VCaP (cell line): ENCODE data around the gene B4GALNT4.
"Not testable (repeated sequence)": the region's sequence is repeated elsewhere in the genome, so short reads cannot be mapped to it uniquely, and the experiment has no call there.

Source experiments
- H3K27ac ChIP-seq: fragments of 450-650 bp; 2 replicates; pipeline ENCODE4 v1.5.1; 2017
- TF ChIP-seq, protein P1 (sequence below): fragments of 450-650 bp; conservative IDR thresholded peaks from 2 replicates; pipeline ENCODE4 v1.5.1; 2017; ENCODE audit warnings: mild to moderate bottlenecking, moderate library complexity

Gene B4GALNT4, protein sequence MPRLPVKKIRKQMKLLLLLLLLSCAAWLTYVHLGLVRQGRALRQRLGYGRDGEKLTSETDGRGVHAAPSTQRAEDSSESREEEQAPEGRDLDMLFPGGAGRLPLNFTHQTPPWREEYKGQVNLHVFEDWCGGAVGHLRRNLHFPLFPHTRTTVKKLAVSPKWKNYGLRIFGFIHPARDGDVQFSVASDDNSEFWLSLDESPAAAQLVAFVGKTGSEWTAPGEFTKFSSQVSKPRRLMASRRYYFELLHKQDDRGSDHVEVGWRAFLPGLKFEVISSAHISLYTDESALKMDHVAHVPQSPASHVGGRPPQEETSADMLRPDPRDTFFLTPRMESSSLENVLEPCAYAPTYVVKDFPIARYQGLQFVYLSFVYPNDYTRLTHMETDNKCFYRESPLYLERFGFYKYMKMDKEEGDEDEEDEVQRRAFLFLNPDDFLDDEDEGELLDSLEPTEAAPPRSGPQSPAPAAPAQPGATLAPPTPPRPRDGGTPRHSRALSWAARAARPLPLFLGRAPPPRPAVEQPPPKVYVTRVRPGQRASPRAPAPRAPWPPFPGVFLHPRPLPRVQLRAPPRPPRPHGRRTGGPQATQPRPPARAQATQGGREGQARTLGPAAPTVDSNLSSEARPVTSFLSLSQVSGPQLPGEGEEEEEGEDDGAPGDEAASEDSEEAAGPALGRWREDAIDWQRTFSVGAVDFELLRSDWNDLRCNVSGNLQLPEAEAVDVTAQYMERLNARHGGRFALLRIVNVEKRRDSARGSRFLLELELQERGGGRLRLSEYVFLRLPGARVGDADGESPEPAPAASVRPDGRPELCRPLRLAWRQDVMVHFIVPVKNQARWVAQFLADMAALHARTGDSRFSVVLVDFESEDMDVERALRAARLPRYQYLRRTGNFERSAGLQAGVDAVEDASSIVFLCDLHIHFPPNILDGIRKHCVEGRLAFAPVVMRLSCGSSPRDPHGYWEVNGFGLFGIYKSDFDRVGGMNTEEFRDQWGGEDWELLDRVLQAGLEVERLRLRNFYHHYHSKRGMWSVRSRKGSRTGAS

DNA sequence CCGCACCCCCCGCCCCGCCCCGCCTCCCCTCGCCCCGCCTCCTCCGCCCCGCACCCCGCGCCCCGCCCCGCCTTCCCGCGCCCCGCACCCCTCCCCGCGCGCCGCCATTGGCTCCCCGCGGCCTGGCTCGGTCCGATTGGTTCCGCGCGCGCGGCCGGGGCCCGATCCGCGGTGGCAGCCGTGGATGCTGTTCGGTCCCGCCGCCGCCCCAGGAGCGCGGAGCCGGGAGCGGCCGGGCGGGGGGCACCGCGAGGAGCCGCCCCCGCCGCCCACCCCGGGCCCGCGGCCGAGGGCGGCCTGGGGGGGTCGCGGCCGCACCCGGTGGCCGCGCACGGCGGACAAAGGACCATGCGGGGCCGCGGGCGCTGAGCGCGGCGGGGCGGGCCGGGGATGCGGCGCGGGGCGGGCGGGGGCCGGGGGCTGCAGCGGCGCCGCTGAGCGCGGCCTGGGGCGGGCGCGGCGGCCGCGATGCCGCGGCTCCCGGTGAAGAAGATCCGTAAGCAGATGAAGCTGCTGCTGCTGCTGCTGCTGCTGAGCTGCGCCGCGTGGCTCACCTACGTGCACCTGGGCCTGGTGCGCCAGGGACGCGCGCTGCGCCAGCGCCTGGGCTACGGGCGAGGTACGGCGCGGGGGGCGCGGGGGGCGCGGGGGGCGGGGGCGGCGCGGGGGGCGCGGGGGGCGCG, at the start of gene B4GALNT4:
Gene B4GALNT4, plus strand, starts transcription at position 164 of the 683 bp plus-strand sequence. Its CDS starts 305 bp downstream, at position 469.
- H3K27ac ChIP-seq: peak within 1 kb of the TSS; percentile 60; the same call in 1 of the 2 replicates
- TF ChIP-seq, protein P1, sequence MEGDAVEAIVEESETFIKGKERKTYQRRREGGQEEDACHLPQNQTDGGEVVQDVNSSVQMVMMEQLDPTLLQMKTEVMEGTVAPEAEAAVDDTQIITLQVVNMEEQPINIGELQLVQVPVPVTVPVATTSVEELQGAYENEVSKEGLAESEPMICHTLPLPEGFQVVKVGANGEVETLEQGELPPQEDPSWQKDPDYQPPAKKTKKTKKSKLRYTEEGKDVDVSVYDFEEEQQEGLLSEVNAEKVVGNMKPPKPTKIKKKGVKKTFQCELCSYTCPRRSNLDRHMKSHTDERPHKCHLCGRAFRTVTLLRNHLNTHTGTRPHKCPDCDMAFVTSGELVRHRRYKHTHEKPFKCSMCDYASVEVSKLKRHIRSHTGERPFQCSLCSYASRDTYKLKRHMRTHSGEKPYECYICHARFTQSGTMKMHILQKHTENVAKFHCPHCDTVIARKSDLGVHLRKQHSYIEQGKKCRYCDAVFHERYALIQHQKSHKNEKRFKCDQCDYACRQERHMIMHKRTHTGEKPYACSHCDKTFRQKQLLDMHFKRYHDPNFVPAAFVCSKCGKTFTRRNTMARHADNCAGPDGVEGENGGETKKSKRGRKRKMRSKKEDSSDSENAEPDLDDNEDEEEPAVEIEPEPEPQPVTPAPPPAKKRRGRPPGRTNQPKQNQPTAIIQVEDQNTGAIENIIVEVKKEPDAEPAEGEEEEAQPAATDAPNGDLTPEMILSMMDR: no peak

DNA sequence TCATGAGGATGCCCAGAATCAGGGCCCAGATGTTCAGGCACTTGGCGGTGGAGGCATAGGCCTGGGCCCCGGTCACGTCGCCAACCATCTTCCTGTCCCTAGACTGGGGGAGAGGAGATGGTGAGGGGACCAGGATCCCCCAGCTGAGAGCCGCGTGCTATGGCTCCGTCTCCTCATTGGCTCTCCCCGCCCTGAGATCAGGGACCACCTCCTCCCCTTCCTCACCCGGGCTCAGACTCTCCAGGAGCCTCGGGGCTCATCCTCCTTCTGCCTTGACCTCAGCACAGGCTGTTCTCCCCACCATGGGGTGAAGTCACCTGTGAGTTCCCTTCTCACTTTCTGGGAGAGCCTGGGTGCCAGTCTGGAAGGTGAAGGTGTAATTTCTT, 49.4 kb upstream of the B4GALNT4 start:
- H3K27ac ChIP-seq: not testable (repeated sequence)

DNA sequence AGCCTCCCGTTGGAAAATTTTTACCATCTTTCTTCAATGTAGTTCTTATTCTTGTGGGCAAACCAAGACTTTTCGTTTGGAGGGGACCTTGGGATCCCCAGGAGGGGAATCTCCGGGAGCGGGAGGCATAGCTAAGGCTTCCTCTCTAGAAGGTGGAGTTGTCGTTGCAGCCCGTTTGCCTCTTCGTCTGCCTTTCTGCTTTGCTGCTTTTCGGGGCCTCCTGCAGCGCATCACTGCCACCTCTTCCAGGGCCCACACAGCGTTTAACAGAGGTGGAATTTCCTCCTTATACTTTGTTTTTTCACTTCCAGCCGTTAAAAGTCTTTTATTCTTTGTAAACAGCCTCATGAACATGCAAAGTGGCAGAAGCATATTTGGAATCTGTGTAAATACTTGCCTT, 45.1 kb upstream of the B4GALNT4 start:
- TF ChIP-seq, protein P1: no peak
- no peak overlapping the region for H3K27ac ChIP-seq

DNA sequence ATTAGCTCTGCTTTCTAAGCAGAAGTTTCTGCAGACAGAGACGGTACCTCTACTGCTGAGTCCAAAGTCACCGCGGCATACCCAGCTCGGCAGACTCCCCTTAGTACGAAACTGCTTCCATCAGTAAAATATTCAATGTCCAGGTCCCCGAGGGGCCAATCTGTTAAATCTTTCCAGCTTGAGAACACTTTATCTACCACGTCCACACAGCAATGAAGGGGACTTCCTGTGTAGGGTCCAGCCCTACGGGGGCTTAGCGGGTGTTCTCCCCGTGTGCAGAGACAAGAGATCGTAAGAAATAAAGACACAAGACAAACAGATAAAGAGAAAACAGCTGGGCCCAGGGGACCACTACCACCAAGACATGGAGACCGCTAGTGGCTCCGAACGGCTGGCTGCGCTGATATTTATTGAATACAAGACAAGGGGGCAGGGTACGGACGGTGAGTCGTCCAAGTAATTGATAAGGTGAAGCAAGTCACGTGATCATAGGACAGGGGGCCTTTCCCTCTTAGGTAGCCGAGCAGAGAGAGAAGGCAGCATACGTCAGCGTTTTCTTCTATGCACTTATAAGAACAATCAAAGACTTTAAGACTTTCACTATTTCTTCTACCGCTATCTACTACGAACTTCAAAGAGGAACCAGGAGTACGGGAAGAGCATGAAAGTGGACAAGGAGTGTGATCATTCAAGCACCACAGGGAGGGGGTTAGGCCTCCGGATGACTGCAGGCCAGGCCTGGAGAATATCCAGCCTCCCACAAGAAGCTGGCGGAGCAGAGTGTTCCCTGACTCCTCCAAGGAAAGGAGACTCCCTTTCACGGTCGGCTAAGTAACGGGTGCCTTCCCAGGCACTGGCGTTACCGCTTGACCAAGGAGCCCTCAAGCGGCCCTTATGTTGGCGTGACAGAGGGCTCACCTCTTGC, 44.4 kb upstream of the B4GALNT4 start:
- H3K27ac ChIP-seq: not testable (repeated sequence)

DNA sequence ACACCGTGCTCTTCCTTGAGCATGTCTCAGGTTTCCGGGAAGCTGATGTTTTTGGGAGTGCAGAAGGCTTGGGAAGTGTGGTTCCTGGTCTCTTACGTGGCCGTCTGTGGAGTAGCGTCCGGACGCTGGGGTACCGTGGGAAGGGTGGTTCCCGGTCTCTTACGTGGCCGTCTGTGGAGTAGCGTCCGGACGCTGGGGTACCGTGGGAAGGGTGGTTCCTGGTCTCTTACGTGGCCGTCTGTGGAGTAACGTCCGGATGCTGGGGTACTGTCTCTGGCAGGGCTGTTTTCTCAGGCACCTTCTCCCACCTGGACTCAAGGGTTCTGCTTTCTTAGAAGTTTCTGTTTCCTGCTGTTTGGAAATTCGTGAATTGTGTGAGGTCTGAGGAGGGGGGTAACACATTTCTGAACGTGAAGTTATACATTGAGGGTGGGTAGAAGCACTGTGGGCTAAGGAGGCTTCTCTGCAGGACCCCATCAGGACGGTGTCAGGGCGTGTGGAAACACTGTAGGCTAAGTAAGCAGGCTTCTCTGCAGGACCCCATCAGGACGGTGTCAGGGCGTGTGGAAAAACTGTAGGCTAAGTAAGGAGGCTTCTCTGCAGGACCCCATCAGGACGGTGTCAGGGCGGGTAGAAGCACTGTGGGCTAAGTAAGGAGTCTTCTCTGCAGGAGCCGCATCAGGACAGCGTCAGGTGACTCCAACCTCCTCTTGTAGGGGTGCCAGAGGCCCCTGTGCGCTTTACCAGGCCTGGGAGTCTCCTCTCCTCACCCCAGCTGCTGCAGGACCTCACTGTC, 43.3 kb upstream of the B4GALNT4 start:
- no peak overlapping the region for H3K27ac ChIP-seq
- TF ChIP-seq, protein P1: no peak

DNA sequence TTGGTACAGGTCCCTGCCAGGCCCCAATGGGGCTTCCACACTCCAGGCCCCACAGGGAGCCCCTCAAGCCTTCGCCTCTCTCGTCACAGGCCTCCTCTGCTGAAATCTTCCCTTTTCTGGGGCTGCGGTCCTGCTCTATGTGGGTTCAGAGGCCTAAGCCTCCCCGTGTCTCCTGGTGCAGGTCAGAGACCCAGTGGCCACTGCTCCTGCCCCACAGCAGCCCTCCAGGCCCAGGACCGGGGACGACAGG, 42.8 kb upstream of the B4GALNT4 start:
- TF ChIP-seq, protein P1: no peak

DNA sequence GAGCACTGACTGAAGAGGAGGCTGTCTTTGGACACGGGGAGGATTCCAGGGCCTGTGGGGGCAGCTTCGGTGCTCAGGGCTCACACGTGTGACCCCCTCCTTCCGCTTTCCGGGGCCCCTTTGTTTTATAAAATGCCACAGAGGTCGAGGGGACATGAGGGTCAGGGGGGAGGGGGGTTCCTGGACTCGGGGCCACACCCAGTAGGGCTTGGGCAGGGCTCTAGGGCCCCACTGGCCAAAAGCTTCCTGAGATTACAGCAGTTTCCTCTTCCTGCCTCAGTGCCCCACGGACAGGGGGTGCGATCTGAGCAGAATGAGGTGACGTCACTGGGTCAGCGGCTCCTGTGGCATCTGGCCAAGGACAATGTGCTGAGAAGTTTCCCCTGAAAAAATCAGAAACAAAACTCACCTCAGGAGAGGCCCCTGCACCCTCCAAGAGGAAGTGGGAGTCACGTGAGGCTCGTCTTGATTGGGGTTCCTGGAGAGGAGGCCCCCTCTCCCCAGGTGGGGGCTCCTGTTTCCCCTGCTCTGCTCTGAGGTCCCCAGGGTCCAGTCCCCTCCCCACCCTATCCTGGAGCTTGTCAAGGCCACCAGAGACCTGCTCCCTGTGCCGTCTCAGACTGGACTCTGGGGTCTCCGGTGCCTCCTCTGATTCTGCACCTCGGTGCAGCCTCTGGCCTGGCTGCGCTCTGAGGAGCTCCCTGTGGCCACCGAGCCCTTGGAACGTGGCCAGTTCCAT, 42.3 kb upstream of the B4GALNT4 start:
- no peak overlapping the region for H3K27ac ChIP-seq
- TF ChIP-seq, protein P1: no peak

More for the DNA sequence above, 42.8 kb upstream of the B4GALNT4 start:
- no peak overlapping the region for H3K27ac ChIP-seq
